Adipose tissue (tissue), 3 donors: ENCODE results near the gene DNAL1. TPM values are rescaled to one million over a fixed set of nuclear protein-coding genes. Genes with fewer than 3 reads are reported as not detected.

Experiments used
- H3K27ac ChIP-seq: one replicate; pipeline ENCODE4 v1.5.1; 2013; ENCODE audit warnings: low read depth, low read length
- WGBS, 3 donors: extraction: QIAGEN DNeasy Blood & Tissue Kit; methylation state at CpG; one replicate each; pipeline ENCODE4 v1.1.7; 2013; 5-methylcytosine and 5-hydroxymethylcytosine counted together
- polyA plus RNA-seq, 3 donors: library from polyadenylated mRNA; stranded (reverse); fragments of 200-250 nt; gene quantifications; one replicate each; pipeline ENCODE4 v1.2.3, GENCODE V29; 2013
- donor health status: healthy with polysubstance abuse.
- donor health status: Bipolar disorder and iron deficiency.
- donor health status: healthy.

Gene DNAL1
- 1 to 10 TPM; 2.5 to 3.9 (median 3.8) TPM for polyA plus RNA-seq

GRCh38 chr14:73644531-73645247, at the start of gene DNAL1:
TSS of gene DNAL1 (plus strand) at chr14:73644986. CDS start at chr14:73645040, 54 bp downstream.
- no peak within 1 kb of the TSS for H3K27ac ChIP-seq

GRCh38 chr14:73599499-73599898, 45.3 kb upstream of the DNAL1 start:
- no peak overlapping the region for H3K27ac ChIP-seq

More at GRCh38 chr14:73644531-73645247, at the start of gene DNAL1:
- 0 to 1% (median 0%) methylated on average over 43 of the region's 43 CpGs for WGBS, 3 donors

GRCh38 chr14:73602994-73603393, 41.8 kb upstream of the DNAL1 start:
- WGBS, 3 donors = 85 to 92% (median 90%) methylated on average over 3 of the region's 3 CpGs
- H3K27ac ChIP-seq = no peak overlapping the region

- 95 to 98% (median 97%) methylated on average over 3 of the region's 3 CpGs for WGBS, 3 donors
- no peak overlapping the region for H3K27ac ChIP-seq
Measured at GRCh38 chr14:73606271-73606670, 38.5 kb upstream of the DNAL1 start.

- no peak overlapping the region for H3K27ac ChIP-seq
- WGBS, 3 donors = 90 to 96% (median 95%) methylated on average over 1 of the region's 1 CpG
Measured at GRCh38 chr14:73607241-73607640, 37.5 kb upstream of the DNAL1 start.

- no peak overlapping the region for H3K27ac ChIP-seq
- 22 to 49% (median 25%) methylated on average over 2 of the region's 2 CpGs for WGBS, 3 donors
Measured at GRCh38 chr14:73610687-73611086, 34.1 kb upstream of the DNAL1 start.

- H3K27ac ChIP-seq = no peak within 1 kb of the TSS
- WGBS, 3 donors = 1% methylated on average over 77 to 84 of the region's 84 CpGs
Measured at GRCh38 chr14:73612339-73613045, 32.3 kb upstream of the DNAL1 start, which contains the start of gene ACOT6. TSS of gene ACOT6 (plus strand) at chr14:73612517. CDS start at chr14:73612572, 55 bp downstream.

GRCh38 chr14:73613046-73613383, 31.8 kb upstream of the DNAL1 start:
- H3K27ac ChIP-seq = no peak overlapping the region
- 4 to 5% (median 4%) methylated on average over 13 of the region's 13 CpGs for WGBS, 3 donors

- no peak overlapping the region for H3K27ac ChIP-seq
- WGBS, 3 donors = 67 to 88% (median 69%) methylated on average over 3 of the region's 3 CpGs
Measured at GRCh38 chr14:73613419-73613963, 31.3 kb upstream of the DNAL1 start.

GRCh38 chr14:73616831-73617230, 28.0 kb upstream of the DNAL1 start:
- WGBS, 3 donors = 69 to 85% (median 81%) methylated on average over 4 of the region's 4 CpGs
- no peak overlapping the region for H3K27ac ChIP-seq

- H3K27ac ChIP-seq = no peak overlapping the region
- WGBS, 3 donors = 62 to 77% (median 67%) methylated on average over 1 of the region's 1 CpG
Measured at GRCh38 chr14:73619524-73619923, 25.3 kb upstream of the DNAL1 start.

GRCh38 chr14:73620268-73620667, 24.5 kb upstream of the DNAL1 start:
- 75 to 85% (median 80%) methylated on average over 10 of the region's 10 CpGs for WGBS, 3 donors
- H3K27ac ChIP-seq = no peak overlapping the region

- WGBS, 3 donors = 68 to 89% (median 80%) methylated on average over 4 of the region's 4 CpGs
- H3K27ac ChIP-seq = no peak overlapping the region
Measured at GRCh38 chr14:73623504-73624054, 21.2 kb upstream of the DNAL1 start.

- no peak overlapping the region for H3K27ac ChIP-seq
- 37 to 51% (median 50%) methylated on average over 1 of the region's 1 CpG for WGBS, 3 donors
Measured at GRCh38 chr14:73625706-73626105, 19.1 kb upstream of the DNAL1 start.

GRCh38 chr14:73627151-73627558, 17.6 kb upstream of the DNAL1 start:
- WGBS, 3 donors = 81 to 92% (median 82%) methylated on average over 2 of the region's 2 CpGs
- H3K27ac ChIP-seq = no peak overlapping the region

GRCh38 chr14:73630009-73630780, 14.6 kb upstream of the DNAL1 start:
- 86 to 91% (median 90%) methylated on average over 10 of the region's 10 CpGs for WGBS, 3 donors
- H3K27ac ChIP-seq = no peak overlapping the region

GRCh38 chr14:73633116-73634010, 11.4 kb upstream of the DNAL1 start:
- H3K27ac ChIP-seq = no peak overlapping the region
- WGBS, 3 donors = 10 to 16% (median 11%) methylated on average over 38 to 44 of the region's 44 CpGs
